ENCODE results near the gene PKDCC. TPM values are rescaled to one million over a fixed set of nuclear protein-coding genes. Genes with fewer than 3 reads are reported as not detected.

The PKDCC gene
- total and polyA plus RNA-seq, 2 of the 13 experiments (the other 11 are each of a cell fraction or from before 2014, with no cell fraction given) = 52.6 to 58.8 TPM

DNA sequence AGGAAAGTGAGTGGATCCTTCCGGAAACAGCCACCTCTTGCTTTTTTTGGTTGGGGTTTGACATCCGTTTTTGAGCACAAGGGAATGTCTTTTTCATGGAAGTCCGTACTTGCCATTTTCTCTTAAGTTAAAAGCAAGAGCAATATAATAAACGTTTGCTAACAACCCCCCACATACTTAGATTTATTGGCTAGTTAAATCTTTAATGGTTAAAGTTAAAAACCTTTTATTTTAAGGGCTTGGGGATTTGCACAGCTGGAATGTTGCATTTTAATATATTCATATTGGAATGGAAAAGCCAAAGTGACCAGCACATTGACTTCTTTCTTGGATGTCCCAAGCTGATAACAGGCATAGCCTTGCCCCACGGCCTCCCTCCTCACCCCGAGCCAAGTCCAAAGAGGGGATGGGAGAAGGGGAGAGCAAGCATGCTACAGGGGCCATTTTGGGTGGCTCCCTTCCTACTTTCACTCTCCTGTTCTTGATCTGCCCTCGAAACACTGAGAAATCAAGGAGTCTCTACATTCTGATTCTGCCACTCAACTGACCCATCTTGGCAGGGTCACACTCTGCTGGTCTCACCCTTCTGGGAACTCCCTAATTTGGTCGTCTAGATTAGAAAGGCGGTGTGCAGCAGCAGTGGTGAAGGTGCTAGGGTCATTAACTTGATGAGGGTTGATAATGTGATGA lies 48.1 kb upstream of the PKDCC start:
- Histone ChIP-seq H3K36me3 (replicated peaks in 1 of 2; ENCODE audit: control insufficient read depth in 1 of 2, insufficient read depth in 2 of 2, low read length in 2 of 2) (no peaks in the 10 kb centered on the region), H2AFZ (ENCODE audit: low read length) (no peak overlapping the region), H3K9me3 (ENCODE audit: low read length) (no peaks in the 10 kb centered on the region), H3K79me2 (ENCODE audit: insufficient read depth, low read length) (no peaks in the 10 kb centered on the region), H4K20me1 (ENCODE audit: insufficient read depth, low read length) (no peaks in the 10 kb centered on the region), H3K27ac (ENCODE audit: extremely low read length, insufficient read depth, low read length) (no peak overlapping the region), H3K4me3 (replicated peaks in 1 of 3; ENCODE audit: insufficient read depth in 1 of 3, low read depth in 2 of 3, low read length in 3 of 3) (no peak overlapping the region), H3K27me3 (ENCODE audit: control insufficient read depth in 1 of 2, insufficient read depth in 2 of 2, low read length in 2 of 2) (peaks cover 3 to 38% of the 10 kb centered on the region in 2 experiments), H3K9ac (ENCODE audit: insufficient read depth, low read depth, low read length) (no peak overlapping the region), H3K4me1 (ENCODE audit: insufficient read depth, low read length) (no peaks in the 10 kb centered on the region), H3K4me2 (ENCODE audit: low read depth, low read length) (no peak overlapping the region)
- ATAC-seq (no peak), FAIRE-seq (no peak), DNase-seq (ENCODE audit: low spot score) (no peak)
- ChIA-PET CTCF (ENCODE audit: low intra/inter-chr PET ratio, low total read pairs) (no interaction called here), POLR2A (no interaction called here)
- in situ Hi-C loops (cut with HindIII; ENCODE audit: extremely low pct_ligation_motif_present, low pct_unique_long_range_greater_than_20kb) = no loop called here
- WGBS (ENCODE audit: low lambda C conversion rate) = 18% methylated on average over 9 of the region's 9 CpGs
- no TSS peak for BruUV-seq (replicated peaks)
- intact Hi-C loops (cut with micrococcal nuclease; ENCODE audit: unreplicated experiment) = no loop called here
- no peak for TF ChIP-seq CEBPG (CRISPR knock-in tag; IDR thresholded peaks at IDR 0.05)
- no peak for TF ChIP-seq CREM (IDR thresholded peaks at IDR 0.05)
- TF ChIP-seq CREM (CRISPR knock-in tag; IDR thresholded peaks at IDR 0.05) = no peak
- TF ChIP-seq JDP2 (CRISPR knock-in tag; IDR thresholded peaks at IDR 0.05; ENCODE audit: borderline replicate concordance) = no peak
- no peak for TF ChIP-seq HNF4A (CRISPR knock-in tag; IDR thresholded peaks at IDR 0.05)
- TF ChIP-seq ELF1 (CRISPR knock-in tag; IDR thresholded peaks at IDR 0.05) = no peak
- no peak for TF ChIP-seq ZNF841 (CRISPR knock-in tag; IDR thresholded peaks at IDR 0.05; ENCODE audit: borderline replicate concordance)
- no peak for TF ChIP-seq ISL2 (CRISPR knock-in tag; IDR thresholded peaks at IDR 0.05)
- no peak for TF ChIP-seq ZFP37 (CRISPR knock-in tag; IDR thresholded peaks at IDR 0.05; ENCODE audit: borderline replicate concordance)
- TF ChIP-seq, protein P1, sequence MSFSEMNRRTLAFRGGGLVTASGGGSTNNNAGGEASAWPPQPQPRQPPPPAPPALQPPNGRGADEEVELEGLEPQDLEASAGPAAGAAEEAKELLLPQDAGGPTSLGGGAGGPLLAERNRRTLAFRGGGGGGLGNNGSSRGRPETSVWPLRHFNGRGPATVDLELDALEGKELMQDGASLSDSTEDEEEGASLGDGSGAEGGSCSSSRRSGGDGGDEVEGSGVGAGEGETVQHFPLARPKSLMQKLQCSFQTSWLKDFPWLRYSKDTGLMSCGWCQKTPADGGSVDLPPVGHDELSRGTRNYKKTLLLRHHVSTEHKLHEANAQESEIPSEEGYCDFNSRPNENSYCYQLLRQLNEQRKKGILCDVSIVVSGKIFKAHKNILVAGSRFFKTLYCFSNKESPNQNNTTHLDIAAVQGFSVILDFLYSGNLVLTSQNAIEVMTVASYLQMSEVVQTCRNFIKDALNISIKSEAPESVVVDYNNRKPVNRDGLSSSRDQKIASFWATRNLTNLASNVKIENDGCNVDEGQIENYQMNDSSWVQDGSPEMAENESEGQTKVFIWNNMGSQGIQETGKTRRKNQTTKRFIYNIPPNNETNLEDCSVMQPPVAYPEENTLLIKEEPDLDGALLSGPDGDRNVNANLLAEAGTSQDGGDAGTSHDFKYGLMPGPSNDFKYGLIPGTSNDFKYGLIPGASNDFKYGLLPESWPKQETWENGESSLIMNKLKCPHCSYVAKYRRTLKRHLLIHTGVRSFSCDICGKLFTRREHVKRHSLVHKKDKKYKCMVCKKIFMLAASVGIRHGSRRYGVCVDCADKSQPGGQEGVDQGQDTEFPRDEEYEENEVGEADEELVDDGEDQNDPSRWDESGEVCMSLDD (CRISPR knock-in tag; IDR thresholded peaks at IDR 0.05; ENCODE audit: borderline replicate concordance) = no peak
- no peak for TF ChIP-seq KLF15 (CRISPR knock-in tag; IDR thresholded peaks at IDR 0.05; ENCODE audit: borderline replicate concordance)
- TF ChIP-seq, protein P2, sequence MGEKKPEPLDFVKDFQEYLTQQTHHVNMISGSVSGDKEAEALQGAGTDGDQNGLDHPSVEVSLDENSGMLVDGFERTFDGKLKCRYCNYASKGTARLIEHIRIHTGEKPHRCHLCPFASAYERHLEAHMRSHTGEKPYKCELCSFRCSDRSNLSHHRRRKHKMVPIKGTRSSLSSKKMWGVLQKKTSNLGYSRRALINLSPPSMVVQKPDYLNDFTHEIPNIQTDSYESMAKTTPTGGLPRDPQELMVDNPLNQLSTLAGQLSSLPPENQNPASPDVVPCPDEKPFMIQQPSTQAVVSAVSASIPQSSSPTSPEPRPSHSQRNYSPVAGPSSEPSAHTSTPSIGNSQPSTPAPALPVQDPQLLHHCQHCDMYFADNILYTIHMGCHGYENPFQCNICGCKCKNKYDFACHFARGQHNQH (CRISPR knock-in tag; IDR thresholded peaks at IDR 0.05) = no peak
- no peak for TF ChIP-seq ZMYM3 (CRISPR knock-in tag; IDR thresholded peaks at IDR 0.05)
- TF ChIP-seq CREB1 (IDR thresholded peaks at IDR 0.05) = no peak
- TF ChIP-seq CREB1 (CRISPR knock-in tag; IDR thresholded peaks at IDR 0.05) = no peak
- TF ChIP-seq PRPF4 (IDR thresholded peaks at IDR 0.05; ENCODE audit: low read depth, low read length, poor library complexity, severe bottlenecking) = no peak
- TF ChIP-seq, protein P3, sequence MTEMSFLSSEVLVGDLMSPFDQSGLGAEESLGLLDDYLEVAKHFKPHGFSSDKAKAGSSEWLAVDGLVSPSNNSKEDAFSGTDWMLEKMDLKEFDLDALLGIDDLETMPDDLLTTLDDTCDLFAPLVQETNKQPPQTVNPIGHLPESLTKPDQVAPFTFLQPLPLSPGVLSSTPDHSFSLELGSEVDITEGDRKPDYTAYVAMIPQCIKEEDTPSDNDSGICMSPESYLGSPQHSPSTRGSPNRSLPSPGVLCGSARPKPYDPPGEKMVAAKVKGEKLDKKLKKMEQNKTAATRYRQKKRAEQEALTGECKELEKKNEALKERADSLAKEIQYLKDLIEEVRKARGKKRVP (CRISPR knock-in tag; IDR thresholded peaks at IDR 0.05) = no peak
- TF ChIP-seq, protein P4, sequence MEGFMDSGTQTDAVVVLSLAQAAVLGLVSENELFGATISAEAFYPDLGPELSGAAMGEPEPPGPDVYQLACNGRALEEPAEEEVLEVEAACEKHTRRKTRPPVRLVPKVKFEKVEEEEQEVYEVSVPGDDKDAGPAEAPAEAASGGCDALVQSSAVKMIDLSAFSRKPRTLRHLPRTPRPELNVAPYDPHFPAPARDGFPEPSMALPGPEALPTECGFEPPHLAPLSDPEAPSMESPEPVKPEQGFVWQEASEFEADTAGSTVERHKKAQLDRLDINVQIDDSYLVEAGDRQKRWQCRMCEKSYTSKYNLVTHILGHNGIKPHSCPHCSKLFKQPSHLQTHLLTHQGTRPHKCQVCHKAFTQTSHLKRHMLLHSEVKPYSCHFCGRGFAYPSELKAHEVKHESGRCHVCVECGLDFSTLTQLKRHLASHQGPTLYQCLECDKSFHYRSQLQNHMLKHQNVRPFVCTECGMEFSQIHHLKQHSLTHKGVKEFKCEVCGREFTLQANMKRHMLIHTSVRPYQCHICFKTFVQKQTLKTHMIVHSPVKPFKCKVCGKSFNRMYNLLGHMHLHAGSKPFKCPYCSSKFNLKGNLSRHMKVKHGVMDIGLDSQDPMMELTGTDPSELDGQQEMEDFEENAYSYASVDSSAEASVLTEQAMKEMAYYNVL (CRISPR knock-in tag; IDR thresholded peaks at IDR 0.05; ENCODE audit: borderline replicate concordance) = no peak

Measured in HepG2 (cell line).